Sigmoid colon (tissue), 4 donors: ENCODE measurements around the gene CDK6.

Experiments used
- EP300 ChIP-seq, 4 donors: sonication (generic); formaldehyde crosslinking; IDR thresholded peaks; one replicate each; pipeline ENCODE4 v1.6.1; 2017; ENCODE audit warnings: antibody characterized with exemption in 4 of 4
- POLR2A ChIP-seq, 2 donors: fragments of 450-650 bp; IDR thresholded peaks; one replicate each; pipeline ENCODE4 v1.6.1; 2016; ENCODE audit warnings: antibody characterized with exemption in 2 of 2, mild to moderate bottlenecking in 2 of 2, moderate library complexity in 2 of 2
- POLR2AphosphoS5 ChIP-seq, 4 donors: sonication (generic); formaldehyde crosslinking; IDR thresholded peaks; one replicate each; pipeline ENCODE4 v1.6.1; 2017; ENCODE audit warnings: antibody characterized with exemption in 4 of 4
- TF ChIP-seq, protein P1 (sequence below), 4 experiments: fragments of 450-650 bp in 3 of 4; fragments of 200-600 bp in 1 of 4; IDR thresholded peaks; one replicate each; pipeline ENCODE4 v1.5.1; 2016 to 2019; ENCODE audit warnings: antibody characterized with exemption in 4 of 4, mild to moderate bottlenecking in 3 of 4, moderate library complexity in 2 of 4

DNA sequence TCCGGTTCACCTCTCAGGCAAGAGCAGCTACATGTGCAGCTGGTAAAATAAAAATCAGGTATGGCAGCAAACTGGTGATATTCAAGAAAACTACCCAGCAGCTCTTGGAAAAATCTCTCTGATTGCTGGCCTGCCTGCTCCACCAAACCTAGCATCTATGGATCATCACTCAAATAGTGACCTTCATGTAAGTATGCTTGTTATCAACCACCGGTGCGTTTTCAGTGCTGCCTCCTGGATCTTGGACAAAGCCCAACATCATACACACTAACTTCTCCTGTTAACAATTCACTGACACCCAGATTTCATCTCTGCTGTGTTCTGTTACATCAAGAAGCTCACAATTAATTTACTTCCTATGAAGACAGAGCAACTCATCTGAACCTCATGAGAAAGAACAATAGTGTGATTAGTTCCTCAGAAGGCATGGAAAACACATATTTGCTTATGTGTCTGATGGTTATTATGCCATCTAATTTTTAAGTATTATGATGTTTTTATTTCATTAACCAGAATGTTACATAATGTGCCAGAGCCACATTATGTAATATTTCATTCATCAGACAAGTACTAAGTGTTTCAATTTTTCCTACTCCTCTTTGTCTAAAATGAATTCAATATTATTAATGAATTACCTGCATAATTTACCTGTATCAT lies 8.8 kb downstream of the CDK6 start:
- TF ChIP-seq EP300 (IDR thresholded peaks at IDR 0.05) = no peak
- TF ChIP-seq, protein P1, sequence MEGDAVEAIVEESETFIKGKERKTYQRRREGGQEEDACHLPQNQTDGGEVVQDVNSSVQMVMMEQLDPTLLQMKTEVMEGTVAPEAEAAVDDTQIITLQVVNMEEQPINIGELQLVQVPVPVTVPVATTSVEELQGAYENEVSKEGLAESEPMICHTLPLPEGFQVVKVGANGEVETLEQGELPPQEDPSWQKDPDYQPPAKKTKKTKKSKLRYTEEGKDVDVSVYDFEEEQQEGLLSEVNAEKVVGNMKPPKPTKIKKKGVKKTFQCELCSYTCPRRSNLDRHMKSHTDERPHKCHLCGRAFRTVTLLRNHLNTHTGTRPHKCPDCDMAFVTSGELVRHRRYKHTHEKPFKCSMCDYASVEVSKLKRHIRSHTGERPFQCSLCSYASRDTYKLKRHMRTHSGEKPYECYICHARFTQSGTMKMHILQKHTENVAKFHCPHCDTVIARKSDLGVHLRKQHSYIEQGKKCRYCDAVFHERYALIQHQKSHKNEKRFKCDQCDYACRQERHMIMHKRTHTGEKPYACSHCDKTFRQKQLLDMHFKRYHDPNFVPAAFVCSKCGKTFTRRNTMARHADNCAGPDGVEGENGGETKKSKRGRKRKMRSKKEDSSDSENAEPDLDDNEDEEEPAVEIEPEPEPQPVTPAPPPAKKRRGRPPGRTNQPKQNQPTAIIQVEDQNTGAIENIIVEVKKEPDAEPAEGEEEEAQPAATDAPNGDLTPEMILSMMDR (IDR thresholded peaks at IDR 0.05) = no peak
- no peak for TF ChIP-seq POLR2A (IDR thresholded peaks at IDR 0.05)
- no peak for TF ChIP-seq POLR2AphosphoS5 (IDR thresholded peaks at IDR 0.05)
